Measurements from ENCODE around the gene GMPPB.

GMPPB gene

GRCh38 chr3:49769286-49769915 is 45.6 kb upstream of the GMPPB start:
- no peak for ATAC-seq (ENCODE audit: low read depth)
- H3K36me3 ChIP-seq (ENCODE audit: low read depth), result peaks cover 12% of the 10 kb centered on the region; the same call in 1 of the 2 replicates
- no peak for DNase-seq (ENCODE audit: low spot score)
- no peaks in the 10 kb centered on the region for H3K4me1 ChIP-seq (ENCODE audit: insufficient read depth, poor library complexity, severe bottlenecking)
- H3K27me3 ChIP-seq (ENCODE audit: insufficient read depth, poor library complexity, severe bottlenecking), result no peaks in the 10 kb centered on the region
- H3K9me3 ChIP-seq (ENCODE audit: severe bottlenecking), result no peaks in the 10 kb centered on the region
- no peak overlapping the region for H3K4me3 ChIP-seq (ENCODE audit: severe bottlenecking)
- TF ChIP-seq CTCF (IDR thresholded peaks at IDR 0.05; ENCODE audit: poor library complexity, severe bottlenecking), result no peak
- H3K27ac ChIP-seq (ENCODE audit: poor library complexity, severe bottlenecking), result no peak overlapping the region

GRCh38 chr3:49763981-49764380 is 40.2 kb upstream of the GMPPB start:
- no peak for DNase-seq (ENCODE audit: low spot score)
- ATAC-seq (ENCODE audit: low read depth), result no peak
- Histone ChIP-seq H3K36me3 (ENCODE audit: low read depth) (peaks cover 8% of the 10 kb centered on the region), H3K4me1 (ENCODE audit: insufficient read depth, poor library complexity, severe bottlenecking) (no peaks in the 10 kb centered on the region), H3K4me3 (ENCODE audit: severe bottlenecking) (no peak overlapping the region), H3K9me3 (ENCODE audit: severe bottlenecking) (no peaks in the 10 kb centered on the region), H3K27ac (ENCODE audit: poor library complexity, severe bottlenecking) (no peak overlapping the region), H3K27me3 (ENCODE audit: insufficient read depth, poor library complexity, severe bottlenecking) (no peaks in the 10 kb centered on the region)
- no peak for TF ChIP-seq CTCF (IDR thresholded peaks at IDR 0.05; ENCODE audit: poor library complexity, severe bottlenecking)

GRCh38 chr3:49761661-49762060 is 37.9 kb upstream of the GMPPB start:
- no peak for ATAC-seq (ENCODE audit: low read depth)
- H3K4me1 ChIP-seq (ENCODE audit: insufficient read depth, poor library complexity, severe bottlenecking), result no peaks in the 10 kb centered on the region
- no peak for TF ChIP-seq CTCF (IDR thresholded peaks at IDR 0.05; ENCODE audit: poor library complexity, severe bottlenecking)
- DNase-seq (ENCODE audit: low spot score), result no peak
- H3K9me3 ChIP-seq (ENCODE audit: severe bottlenecking), result no peaks in the 10 kb centered on the region
- H3K27ac ChIP-seq (ENCODE audit: poor library complexity, severe bottlenecking), result no peak overlapping the region
- peaks cover 6% of the 10 kb centered on the region for H3K36me3 ChIP-seq (ENCODE audit: low read depth)
- H3K4me3 ChIP-seq (ENCODE audit: severe bottlenecking), result no peak overlapping the region
- H3K27me3 ChIP-seq (ENCODE audit: insufficient read depth, poor library complexity, severe bottlenecking), result no peaks in the 10 kb centered on the region

GRCh38 chr3:49759226-49759625 is 35.5 kb upstream of the GMPPB start:
- H3K4me1 ChIP-seq (ENCODE audit: insufficient read depth, poor library complexity, severe bottlenecking), result no peaks in the 10 kb centered on the region
- no peak overlapping the region for H3K4me3 ChIP-seq (ENCODE audit: severe bottlenecking)
- no peaks in the 10 kb centered on the region for H3K27me3 ChIP-seq (ENCODE audit: insufficient read depth, poor library complexity, severe bottlenecking)
- H3K27ac ChIP-seq (ENCODE audit: poor library complexity, severe bottlenecking), result no peak overlapping the region
- no peaks in the 10 kb centered on the region for H3K9me3 ChIP-seq (ENCODE audit: severe bottlenecking)
- no peak for TF ChIP-seq CTCF (IDR thresholded peaks at IDR 0.05; ENCODE audit: poor library complexity, severe bottlenecking)
- no peak for DNase-seq (ENCODE audit: low spot score)
- peaks cover 6% of the 10 kb centered on the region for H3K36me3 ChIP-seq (ENCODE audit: low read depth)
- no peak for ATAC-seq (ENCODE audit: low read depth)

- DNase-seq (ENCODE audit: low spot score), result no peak
- no peak overlapping the region for H3K4me3 ChIP-seq (ENCODE audit: severe bottlenecking)
- TF ChIP-seq CTCF (IDR thresholded peaks at IDR 0.05; ENCODE audit: poor library complexity, severe bottlenecking), result no peak
- no peak for ATAC-seq (ENCODE audit: low read depth)
- H3K36me3 ChIP-seq (ENCODE audit: low read depth), result peaks cover 7% of the 10 kb centered on the region; the same call in 1 of the 2 replicates
- H3K9me3 ChIP-seq (ENCODE audit: severe bottlenecking), result no peaks in the 10 kb centered on the region
- H3K27me3 ChIP-seq (ENCODE audit: insufficient read depth, poor library complexity, severe bottlenecking), result no peaks in the 10 kb centered on the region
- H3K27ac ChIP-seq (ENCODE audit: poor library complexity, severe bottlenecking), result no peak overlapping the region
- H3K4me1 ChIP-seq (ENCODE audit: insufficient read depth, poor library complexity, severe bottlenecking), result no peaks in the 10 kb centered on the region
Measured at GRCh38 chr3:49757197-49757596, 33.4 kb upstream of the GMPPB start.

Data from RWPE2 (cell line).